ENCODE results near the gene PLCB2. TPM values are rescaled to one million over a fixed set of nuclear protein-coding genes. Genes with fewer than 3 reads are reported as not detected.

The PLCB2 gene
- total RNA-seq, 1 experiment from 2014 or later, result 0.74 TPM

DNA sequence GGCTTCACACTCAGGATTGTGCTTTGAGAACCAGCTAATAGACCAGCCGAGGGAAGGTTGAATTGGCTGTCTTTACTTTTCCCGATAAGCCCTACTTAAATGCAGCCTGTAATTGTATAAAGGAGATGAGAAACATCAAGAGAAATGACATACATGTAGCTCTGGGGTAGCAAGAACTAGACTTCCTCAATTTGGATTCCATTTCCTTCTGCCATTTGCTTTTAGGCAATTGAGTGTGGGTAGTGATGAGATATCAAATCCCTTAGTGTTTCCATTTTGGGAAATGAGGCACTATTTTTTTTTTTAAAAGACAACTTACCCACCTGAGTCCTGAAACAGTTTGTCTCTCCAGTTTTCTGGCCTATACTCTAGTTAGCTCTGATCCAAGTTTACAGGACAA lies 18.0 kb upstream of the PLCB2 start:
- no peak for DNase-seq (ENCODE audit: extremely low read depth, low read depth)

DNA sequence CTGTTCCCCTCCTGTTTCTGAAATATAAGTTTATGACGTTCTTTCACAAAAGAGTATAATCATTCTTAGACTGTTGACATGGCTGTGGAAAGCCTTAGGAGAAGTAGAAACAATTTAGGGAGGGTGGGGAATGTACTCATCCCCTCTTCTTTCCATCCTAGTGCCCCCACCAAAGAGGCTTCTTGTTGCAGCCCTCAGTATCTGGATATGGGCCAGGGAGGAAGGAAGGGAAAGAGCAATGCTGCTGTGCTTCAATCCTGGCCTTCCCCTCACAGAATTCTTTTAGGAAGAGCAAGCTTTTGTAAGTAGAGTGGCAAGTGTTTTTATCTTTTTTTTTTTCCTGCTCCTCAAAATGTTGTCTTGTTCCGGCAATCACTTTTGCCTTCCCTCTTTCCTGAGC lies 17.5 kb upstream of the PLCB2 start:
- no peak for DNase-seq (ENCODE audit: extremely low read depth, low read depth)

DNA sequence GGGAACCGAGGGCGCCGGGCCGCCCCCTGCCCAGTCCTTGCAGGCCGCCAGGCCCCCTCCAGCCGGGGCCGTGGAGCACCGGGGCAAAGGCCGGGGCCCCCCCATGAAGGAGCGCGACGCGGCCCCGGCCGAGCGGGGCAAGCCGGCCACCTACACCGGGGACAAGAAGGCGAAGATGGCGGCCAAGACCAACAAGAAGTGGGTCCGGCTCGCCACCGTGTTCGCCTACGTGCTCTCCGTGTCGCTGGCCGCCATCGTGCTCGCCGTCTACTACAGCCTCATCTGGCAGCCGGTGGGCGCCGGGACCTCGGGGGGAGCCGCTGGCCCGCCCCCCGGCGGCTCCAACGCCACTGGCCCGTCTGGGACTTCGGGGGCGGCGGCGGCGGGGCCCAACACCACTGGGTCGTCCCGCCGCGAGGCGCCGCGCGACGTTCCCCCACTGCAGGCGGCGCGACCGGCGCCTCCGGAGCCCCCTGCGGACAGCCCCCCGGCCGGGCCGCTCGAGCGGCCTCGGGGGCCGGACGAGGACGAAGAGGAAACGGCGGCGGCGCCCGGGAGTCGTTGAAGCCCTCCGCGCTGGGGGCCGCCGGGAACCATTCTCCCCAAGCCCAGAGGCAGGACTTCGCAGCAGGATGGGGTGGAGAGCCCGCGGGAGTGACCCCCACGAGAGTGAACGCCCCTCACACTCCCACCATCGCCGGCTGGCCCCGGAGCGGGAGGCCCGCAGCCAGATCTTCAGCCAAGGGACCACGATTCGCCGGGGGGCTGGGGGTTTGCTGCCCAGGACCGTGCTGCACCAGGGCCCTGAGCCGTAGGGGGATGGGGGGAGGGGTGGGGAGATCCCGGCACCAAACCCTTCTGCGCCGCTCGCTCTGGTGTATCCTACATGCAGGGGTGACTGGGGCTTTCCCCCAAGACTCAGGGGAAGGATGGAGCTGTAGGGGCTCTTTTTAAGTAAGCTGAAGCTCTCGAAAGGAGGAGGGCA lies 16.5 kb upstream of the PLCB2 start:
- DNase-seq (ENCODE audit: extremely low read depth, low read depth), result no peak

- peak; percentile 61 for DNase-seq (ENCODE audit: extremely low read depth, low read depth)
These were observed 15.7 kb upstream of the PLCB2 start, which contains the start of gene INAFM2 for GRCh38 chr15:40323239-40323952. INAFM2 (plus strand) TSS chr15:40323692; CDS start chr15:40324056, 364 bp downstream.

DNA sequence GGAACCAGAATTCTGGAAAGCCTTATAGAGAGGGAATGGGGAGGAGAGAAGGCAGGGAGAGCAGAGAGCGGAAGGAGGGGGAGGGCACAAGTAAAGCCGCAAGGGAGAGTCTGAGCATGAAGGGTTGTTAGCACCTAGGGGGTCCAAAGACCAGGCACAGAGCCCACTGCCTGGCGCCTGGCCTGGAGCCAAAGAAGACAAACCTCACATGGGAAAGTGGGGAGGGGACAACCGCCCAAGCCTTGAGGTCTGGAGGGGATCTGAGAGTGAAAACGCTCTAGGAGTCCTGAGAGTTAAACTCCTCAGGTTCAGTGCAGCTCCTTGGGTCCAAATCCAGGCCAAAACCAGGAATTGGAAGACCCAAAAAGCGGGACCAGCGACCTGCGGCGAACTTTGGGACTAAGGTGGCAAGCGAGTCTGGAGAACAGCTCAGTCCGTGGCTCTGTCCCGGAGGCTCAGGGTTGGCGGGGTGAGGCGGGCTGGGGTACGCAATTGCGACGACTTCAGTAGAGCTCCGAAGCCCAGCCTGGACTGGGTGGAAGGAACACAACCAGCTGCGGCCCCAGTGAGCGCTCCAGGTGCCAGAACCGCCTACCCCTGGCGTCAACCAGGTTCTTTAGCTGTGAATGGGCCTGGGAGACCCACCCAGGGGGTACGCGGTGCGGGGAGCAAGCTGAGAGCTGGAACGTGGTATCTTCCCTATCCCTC lies 14.9 kb upstream of the PLCB2 start:
- no peak for DNase-seq (ENCODE audit: extremely low read depth, low read depth)

GRCh38 chr15:40320931-40321371 lies 13.2 kb upstream of the PLCB2 start:
- DNase-seq (ENCODE audit: extremely low read depth, low read depth), result peak; percentile 64

DNA sequence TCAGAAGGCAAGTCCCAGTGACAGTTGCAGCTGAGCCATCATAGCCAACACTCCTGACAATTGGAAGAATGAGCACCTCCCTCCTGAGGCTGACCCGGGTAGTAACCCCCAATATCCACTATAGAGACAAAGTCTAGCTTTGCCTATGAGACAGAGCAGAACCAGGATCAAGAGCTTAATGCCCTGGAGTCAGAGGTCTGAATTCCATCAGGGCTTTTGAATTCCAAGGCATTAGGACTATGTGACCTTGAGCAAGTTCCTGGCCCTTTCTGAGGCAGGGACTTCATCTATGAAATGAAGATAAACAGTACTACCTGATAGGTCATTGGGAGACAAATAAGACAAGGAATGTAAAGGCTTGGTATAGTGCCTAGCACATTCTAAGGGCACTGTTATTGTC lies 12.7 kb upstream of the PLCB2 start:
- no peak for DNase-seq (ENCODE audit: extremely low read depth, low read depth)

GRCh38 chr15:40317580-40317979 lies 9.8 kb upstream of the PLCB2 start:
- no peak for DNase-seq (ENCODE audit: extremely low read depth, low read depth)

GRCh38 chr15:40316931-40317330 lies 9.2 kb upstream of the PLCB2 start:
- DNase-seq (ENCODE audit: extremely low read depth, low read depth), result no peak

GRCh38 chr15:40314723-40315276 lies 7.1 kb upstream of the PLCB2 start:
- no peak for DNase-seq (ENCODE audit: extremely low read depth, low read depth)

DNA sequence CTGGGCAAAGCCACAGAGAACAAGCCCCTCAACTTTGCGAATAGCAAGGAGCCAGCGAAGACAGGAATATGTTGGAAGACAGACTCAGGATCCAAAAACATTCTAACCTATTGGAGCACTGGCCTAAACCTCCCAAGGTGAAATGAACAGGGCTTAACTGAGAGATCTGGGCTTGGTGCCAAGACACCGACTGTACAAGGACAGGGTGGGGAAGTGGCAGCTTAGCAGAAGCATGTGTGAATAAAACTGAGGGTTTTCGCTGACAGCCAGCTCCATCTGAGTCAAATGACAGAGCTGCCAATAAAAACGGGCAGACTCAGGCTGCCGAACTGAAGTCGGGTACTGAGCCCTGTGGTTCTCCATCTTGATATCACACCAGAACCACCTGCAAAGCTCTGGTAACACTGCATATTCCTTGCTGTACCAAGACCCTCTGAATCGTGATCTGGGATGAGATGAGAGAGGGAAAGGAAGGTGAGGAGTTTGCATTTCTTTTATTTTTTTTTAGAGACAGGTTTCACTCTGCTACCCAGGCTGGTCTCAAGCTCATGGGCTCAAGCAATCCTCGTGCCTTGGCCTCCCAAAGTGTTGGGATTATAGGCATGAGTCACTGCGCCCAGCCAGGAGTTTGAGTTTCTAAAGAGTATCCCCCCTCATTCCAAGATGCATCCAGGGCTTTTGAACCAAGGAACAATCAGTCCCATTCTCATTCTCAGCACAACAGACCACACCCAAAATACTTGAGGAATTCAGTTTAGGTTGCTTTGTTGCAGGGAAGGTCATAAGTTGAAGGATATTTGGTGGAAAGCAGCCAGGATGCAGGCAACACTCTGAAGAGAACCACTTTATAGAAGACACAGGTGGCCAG lies 6.0 kb upstream of the PLCB2 start:
- DNase-seq (ENCODE audit: extremely low read depth, low read depth), result no peak

DNA sequence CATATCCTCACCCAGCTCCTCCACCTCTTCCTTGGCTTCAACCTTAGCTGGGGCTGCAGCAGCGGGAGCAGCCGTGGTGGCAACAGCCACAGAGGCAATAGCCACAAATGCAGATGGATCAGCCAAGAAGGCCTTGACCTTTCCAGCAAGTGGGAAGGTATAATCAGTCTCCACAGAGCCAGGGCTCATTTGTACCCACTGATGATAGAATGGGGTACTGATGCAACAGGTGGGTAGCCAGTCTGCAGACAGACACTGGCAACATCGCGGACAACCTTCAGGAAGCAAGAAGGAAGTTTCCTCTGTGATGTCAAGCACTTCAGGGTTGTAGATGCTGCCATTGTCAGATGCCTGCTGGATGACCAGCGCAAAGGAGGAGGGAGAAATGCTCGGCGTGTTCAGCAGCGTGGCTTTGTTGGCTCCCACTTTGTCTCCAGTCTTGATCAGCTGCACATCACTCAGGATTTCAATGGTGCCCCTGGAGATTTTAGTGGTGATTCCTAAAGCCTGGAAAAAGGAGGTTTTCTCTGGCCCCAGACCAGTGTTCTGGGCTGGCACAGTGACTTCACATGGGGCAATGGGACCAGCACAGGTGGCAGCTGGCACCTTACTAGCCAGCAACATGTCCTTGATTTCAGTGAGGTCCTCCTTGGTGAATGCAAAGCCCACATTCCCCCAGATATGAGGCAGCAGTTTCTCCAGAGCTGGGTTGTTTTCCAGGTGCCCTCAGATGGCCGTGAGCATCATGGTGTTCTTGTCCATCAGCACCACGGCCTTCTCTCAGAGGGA lies 4.8 kb upstream of the PLCB2 start:
- no peak for DNase-seq (ENCODE audit: extremely low read depth, low read depth)

DNA sequence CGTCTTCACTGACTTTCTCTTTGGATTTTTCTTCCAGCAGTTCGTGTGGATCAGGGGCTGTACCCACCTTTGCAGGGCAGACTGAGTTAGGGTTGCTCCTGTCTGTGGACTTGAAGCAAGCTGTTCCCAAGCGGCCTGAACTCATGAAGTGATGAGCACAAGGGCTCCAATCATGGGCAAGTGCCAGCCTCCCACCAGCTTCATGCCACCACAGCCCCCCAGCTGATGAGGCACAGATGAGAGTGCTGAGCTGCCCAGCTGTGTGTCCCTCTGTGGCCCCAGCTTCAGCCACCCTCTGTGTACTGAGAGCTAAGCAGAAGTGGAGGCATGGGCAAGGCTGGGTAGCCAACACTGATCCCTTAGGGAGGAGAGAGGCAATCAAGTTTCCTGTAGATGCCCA lies 3.3 kb upstream of the PLCB2 start:
- no peak for DNase-seq (ENCODE audit: extremely low read depth, low read depth)

DNA sequence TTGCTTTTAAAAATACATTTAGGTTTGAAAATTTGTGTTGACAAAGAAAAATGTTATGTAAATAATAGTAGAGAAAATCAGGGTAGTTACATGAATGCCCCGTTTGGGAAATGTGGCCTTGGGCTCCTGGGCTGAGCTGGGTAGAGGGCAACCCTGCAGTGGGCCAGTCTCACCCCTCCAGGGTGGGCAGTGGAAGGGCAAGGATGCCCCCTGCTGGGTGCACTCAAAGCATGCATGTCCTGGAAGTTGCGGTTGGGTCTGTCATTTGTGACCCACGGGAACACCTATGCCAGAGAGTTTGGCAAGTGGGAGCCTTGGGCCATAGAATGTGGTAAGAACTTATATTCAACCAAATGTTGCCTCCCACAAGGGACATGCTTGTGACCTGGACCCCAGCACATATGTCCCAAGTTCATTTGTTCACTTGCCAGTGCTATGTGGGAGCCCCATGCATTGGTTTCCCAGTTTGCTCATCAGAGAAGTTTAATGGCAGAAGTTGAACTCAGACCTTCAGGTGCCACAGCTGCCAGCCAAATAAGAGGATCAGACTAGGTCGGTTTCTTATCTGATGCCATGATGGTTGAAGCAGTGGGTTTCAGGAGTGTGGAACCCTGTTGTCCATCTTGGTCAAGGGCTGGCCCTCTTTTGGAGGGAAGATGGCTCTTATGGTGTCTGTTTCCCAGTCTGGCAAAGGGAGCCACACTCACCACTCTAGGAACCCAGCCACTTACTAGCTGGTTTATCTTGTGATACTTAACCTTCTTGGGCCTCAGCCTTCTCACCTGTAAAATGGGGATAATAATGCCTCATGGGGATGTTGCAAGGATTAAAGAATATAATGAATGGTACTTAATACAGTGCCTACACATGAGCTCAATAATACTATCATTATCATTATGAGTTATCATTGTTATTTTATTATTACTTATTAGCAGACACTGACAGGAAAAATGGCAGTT lies 2.5 kb upstream of the PLCB2 start:
- peak; percentile 55 for DNase-seq (ENCODE audit: extremely low read depth, low read depth)

- no peak for DNase-seq (ENCODE audit: extremely low read depth, low read depth)
These were observed 1.7 kb upstream of the PLCB2 start for GRCh38 chr15:40309344-40309862.

DNA sequence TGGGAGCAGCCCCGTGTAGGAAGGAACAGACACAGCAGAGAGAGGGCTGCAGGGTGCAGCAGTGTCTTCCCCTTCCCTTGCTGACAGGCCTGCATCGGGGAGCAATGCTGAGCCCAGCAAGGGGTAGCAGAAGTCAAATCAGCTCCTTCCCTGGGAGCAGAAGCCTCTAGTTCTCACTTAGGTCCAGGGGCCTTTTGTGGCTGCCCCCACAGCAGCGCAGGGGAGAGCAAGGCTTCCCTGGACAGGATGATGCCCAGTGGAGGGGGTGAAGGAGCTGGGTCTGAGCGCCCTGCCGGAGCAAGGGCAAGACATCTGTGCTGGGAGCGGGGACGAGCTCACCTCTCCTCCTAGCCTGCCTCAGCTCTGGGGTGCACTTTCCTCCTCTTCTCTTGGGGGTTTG lies 827 bp downstream of the PLCB2 start:
- DNase-seq (ENCODE audit: extremely low read depth, low read depth), result no peak

DNA sequence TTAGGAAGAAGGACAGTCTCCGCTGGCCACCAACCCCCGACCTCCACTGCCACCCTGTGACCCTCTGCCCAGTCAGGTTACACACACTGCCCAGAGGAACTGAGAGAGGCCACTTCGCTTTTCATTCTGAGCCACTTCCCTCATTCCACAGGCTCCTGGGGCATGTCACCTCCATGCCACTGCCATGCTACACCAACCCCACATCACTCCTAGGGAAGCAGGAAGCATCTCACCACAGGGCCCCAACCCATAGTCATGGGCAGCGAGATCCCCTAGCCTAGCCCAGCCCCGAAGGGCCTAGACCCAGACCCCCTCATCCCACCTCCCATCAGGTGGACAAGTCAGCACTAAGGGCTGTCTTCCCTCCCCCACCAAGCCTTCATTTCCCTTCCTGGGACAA lies 1.4 kb downstream of the PLCB2 start:
- DNase-seq (ENCODE audit: extremely low read depth, low read depth), result no peak

DNA sequence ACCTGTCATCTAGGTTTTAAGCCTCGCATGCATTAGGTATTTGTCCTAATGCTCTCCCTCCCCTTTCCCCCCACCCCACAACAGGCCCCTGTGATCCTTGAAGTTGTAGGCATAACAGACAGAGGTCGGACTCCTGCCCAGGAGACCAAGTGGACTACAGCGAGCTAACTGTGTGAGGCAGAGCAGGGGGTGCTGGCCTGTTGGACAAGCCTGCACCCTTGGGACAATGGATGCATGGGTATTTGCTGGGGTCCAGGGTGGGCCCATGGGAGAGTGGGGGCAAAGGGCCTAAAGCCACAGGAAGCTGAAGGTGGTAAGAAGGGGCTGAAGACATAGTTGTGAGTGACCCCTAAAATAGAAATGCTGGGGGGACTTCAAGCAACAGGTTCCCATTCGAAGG lies 2.5 kb downstream of the PLCB2 start:
- DNase-seq (ENCODE audit: extremely low read depth, low read depth), result no peak

Measured in NCI-H460 (cell line).